HepG2 (cell line): ENCODE measurements around the gene JPT2. TPM values are rescaled to one million over a fixed set of nuclear protein-coding genes. Genes with fewer than 3 reads are reported as not detected.
A peak's percentile ranks its signal among the peaks of the same experiment; 100 is the strongest.

ENCODE experiments used
- KIAA2018 ChIP-seq: sonication (generic); formaldehyde crosslinking; IDR thresholded peaks from 2 replicates; pipeline ENCODE4 v1.5.0; 2020; ENCODE audit warnings: mild to moderate bottlenecking, missing genetic modification reagents, borderline replicate concordance
- NR2F6 ChIP-seq, 2 experiments: IDR thresholded peaks; 2 replicates each; pipeline ENCODE4 v1.6.1; 2016; ENCODE audit warnings: antibody characterized with exemption in 1 of 2, mild to moderate bottlenecking in 1 of 2
- RERE ChIP-seq: IDR thresholded peaks from 2 replicates; pipeline ENCODE4 v1.6.1; 2016; ENCODE audit warnings: low read depth, missing genetic modification reagents, missing compliant biosample characterization
- SKIL ChIP-seq: sonication (generic); formaldehyde crosslinking; IDR thresholded peaks from 2 replicates; pipeline ENCODE4 v1.8.0; 2022; ENCODE audit warnings: missing genetic modification reagents, mild to moderate bottlenecking, moderate library complexity, borderline replicate concordance
- ZBTB7A ChIP-seq: sonication (generic); formaldehyde crosslinking; IDR thresholded peaks from 2 replicates; pipeline ENCODE4 v1.8.0; 2022; ENCODE audit warnings: mild to moderate bottlenecking, missing genetic modification reagents
- ZNF609 ChIP-seq: sonication (generic); formaldehyde crosslinking; IDR thresholded peaks from 2 replicates; pipeline ENCODE4 v1.4.0; 2020; ENCODE audit warnings: mild to moderate bottlenecking, missing genetic modification reagents, borderline replicate concordance
- polyA plus RNA-seq, 8 experiments: library from polyadenylated mRNA; depleted of rRNA in 3 of 8; stranded (reverse) in 7 of 8; unstranded in 1 of 8; fragments of >200 nt; fragmentation: Illumina TruSeq in 4 of 8; extraction: Trizol in 4 of 8; gene quantifications; 2 replicates each; pipeline versions ENCODE4 v1.2.1 to v1.2.3, GENCODE V29; 2011 to 2016; ENCODE audit warnings: low read depth in 4 of 8, missing spikeins in 1 of 8, mixed read lengths in 1 of 8; ENCODE audit not compliant: insufficient read depth in 1 of 8
- total RNA-seq, 5 experiments: library from RNA; depleted of rRNA; stranded (reverse); fragments of >200 nt; fragmentation: Illumina TruSeq; extraction: Trizol; gene quantifications; 2 replicates each; pipeline ENCODE4 v1.2.3, GENCODE V29; 2016; ENCODE audit warnings: low read depth in 1 of 5

Gene JPT2
- total and polyA plus RNA-seq, 2 of the 13 experiments (the other 11 are each of a cell fraction or from before 2014, with no cell fraction given) = 53.5 to 89.4 TPM

- TF ChIP-seq ZNF609 = no peak
- no peak for TF ChIP-seq RERE (CRISPR knock-in tag)
- TF ChIP-seq ZBTB7A (CRISPR knock-in tag) = peak; percentile 81
- TF ChIP-seq SKIL (CRISPR knock-in tag) = peak; percentile 40; the same call in 1 of the 2 replicates
- TF ChIP-seq NR2F6 (IDR thresholded peaks at IDR 0.05) = no peak
- peak; percentile 28; the same call in 1 of the 2 replicates for TF ChIP-seq NR2F6 (CRISPR knock-in tag; IDR thresholded peaks at IDR 0.05)
- TF ChIP-seq KIAA2018 (CRISPR knock-in tag) = no peak
Observed at GRCh38 chr16:1710811-1711507, 32.9 kb downstream of the JPT2 start (continued).
